Neuronal stem cell (in vitro differentiated cells): Measurements from ENCODE around the gene NEB.

Experiments
- DNase-seq: peaks from one replicate; pipeline ENCODE4 v3.0.0-alpha.2; 2013; ENCODE audit warnings: low spot score
- H2AFZ ChIP-seq: one replicate; pipeline ENCODE4 v1.6.1; 2013; ENCODE audit warnings: mild to moderate bottlenecking, low read length, inconsistent platforms
- H2AK5ac ChIP-seq: 2 replicates; pipeline ENCODE4 v1.6.1; 2013; ENCODE audit warnings: low read depth, mild to moderate bottlenecking, inconsistent platforms, low read length, moderate library complexity, mixed read lengths
- H2BK120ac ChIP-seq: 2 replicates; pipeline ENCODE4 v1.6.1; 2013; ENCODE audit warnings: low read depth, mild to moderate bottlenecking, inconsistent platforms, low read length, moderate library complexity, mixed read lengths
- H2BK12ac ChIP-seq: one replicate; pipeline ENCODE4 v1.6.1; 2013; ENCODE audit warnings: low read length, inconsistent platforms
- H2BK15ac ChIP-seq: 2 replicates; pipeline ENCODE4 v1.6.1; 2013; ENCODE audit warnings: mild to moderate bottlenecking, low read length, inconsistent platforms, mixed read lengths
- H2BK5ac ChIP-seq: one replicate; pipeline ENCODE4 v1.6.1; 2013; ENCODE audit warnings: inconsistent platforms, mild to moderate bottlenecking, low read length, moderate library complexity
- H3K14ac ChIP-seq: one replicate; pipeline ENCODE4 v1.6.1; 2013; ENCODE audit warnings: low read length, inconsistent platforms
- H3K18ac ChIP-seq: 2 replicates; pipeline ENCODE4 v1.6.1; 2013; ENCODE audit warnings: low read length, inconsistent platforms
- H3K23ac ChIP-seq: 2 replicates; pipeline ENCODE4 v1.6.1; 2013; ENCODE audit warnings: low read depth, mild to moderate bottlenecking, mixed read lengths, low read length, inconsistent platforms; ENCODE audit not compliant: poor library complexity
- H3K27ac ChIP-seq: replicated peaks from 3 replicates; pipeline ENCODE4 v1.5.1; 2013; ENCODE audit warnings: low read length, inconsistent platforms
- H3K27me3 ChIP-seq, 3 experiments: 2 replicates each; pipeline ENCODE4 v1.6.1; 2013; ENCODE audit warnings: low read length in 3 of 3, mild to moderate bottlenecking in 2 of 3, inconsistent platforms in 1 of 3, low read depth in 1 of 3, mixed read lengths in 1 of 3, moderate library complexity in 1 of 3; ENCODE audit not compliant: control insufficient read depth in 3 of 3, insufficient read depth in 3 of 3
- H3K36me3 ChIP-seq, 2 donors: replicated peaks in 1 of 2; 2 replicates each; pipeline ENCODE4 v1.6.1; 2013; ENCODE audit warnings: low read length in 2 of 2; ENCODE audit not compliant: control insufficient read depth in 2 of 2, insufficient read depth in 2 of 2
- H3K4ac ChIP-seq: 2 replicates; pipeline ENCODE4 v1.6.1; 2013; ENCODE audit warnings: inconsistent platforms, mild to moderate bottlenecking, low read length, moderate library complexity
- H3K4me1 ChIP-seq, 2 donors: 1 replicate in 1 of 2; 2 replicates in 1 of 2; pipeline ENCODE4 v1.6.1; 2013; ENCODE audit warnings: low read length in 2 of 2, low read depth in 1 of 2; ENCODE audit not compliant: control insufficient read depth in 2 of 2, insufficient read depth in 1 of 2
- H3K4me2 ChIP-seq: one replicate; pipeline ENCODE4 v1.6.1; 2013; ENCODE audit warnings: mild to moderate bottlenecking, low read length, inconsistent platforms; ENCODE audit not compliant: insufficient read depth, poor library complexity, severe bottlenecking
- H3K4me3 ChIP-seq, 2 donors: 2 replicates each; pipeline ENCODE4 v1.5.1; 2013; ENCODE audit warnings: low read length in 2 of 2, mild to moderate bottlenecking in 2 of 2, inconsistent platforms in 1 of 2, moderate library complexity in 1 of 2
- H3K79me1 ChIP-seq: one replicate; pipeline ENCODE4 v1.6.1; 2013; ENCODE audit warnings: low read depth, mild to moderate bottlenecking, inconsistent platforms, low read length, moderate library complexity
- H3K9ac ChIP-seq: one replicate; pipeline ENCODE4 v1.6.1; 2013; ENCODE audit warnings: mild to moderate bottlenecking, low read depth, low read length, inconsistent platforms; ENCODE audit not compliant: poor library complexity
- H3K9me3 ChIP-seq, 2 donors: replicated peaks in 1 of 2; 2 replicates each; pipeline versions ENCODE3 to v1.6.1; 2013; ENCODE audit warnings: low read length in 2 of 2, mild to moderate bottlenecking in 2 of 2, inconsistent platforms in 1 of 2, low read depth in 1 of 2, mixed read lengths in 1 of 2, moderate library complexity in 1 of 2; ENCODE audit not compliant: control insufficient read depth in 2 of 2, insufficient read depth in 1 of 2
- H4K8ac ChIP-seq: one replicate; pipeline ENCODE4 v1.6.1; 2013; ENCODE audit warnings: low read depth, mild to moderate bottlenecking, inconsistent platforms, low read length, moderate library complexity
- H4K91ac ChIP-seq: one replicate; pipeline ENCODE4 v1.6.1; 2013; ENCODE audit warnings: low read length, low read depth, mild to moderate bottlenecking, inconsistent platforms; ENCODE audit not compliant: poor library complexity
- WGBS, 2 donors: extraction: QIAGEN DNeasy Blood & Tissue Kit; methylation state at CpG; one replicate each; pipeline ENCODE4 v1.1.7; 2013; ENCODE audit warnings: missing lambda C conversion rate in 2 of 2, mixed read lengths in 1 of 2; ENCODE audit not compliant: insufficient read length in 2 of 2, insufficient replicate concordance in 1 of 2; ENCODE audit errors: extremely low coverage in 2 of 2; 5-methylcytosine and 5-hydroxymethylcytosine counted together

Gene NEB

DNA sequence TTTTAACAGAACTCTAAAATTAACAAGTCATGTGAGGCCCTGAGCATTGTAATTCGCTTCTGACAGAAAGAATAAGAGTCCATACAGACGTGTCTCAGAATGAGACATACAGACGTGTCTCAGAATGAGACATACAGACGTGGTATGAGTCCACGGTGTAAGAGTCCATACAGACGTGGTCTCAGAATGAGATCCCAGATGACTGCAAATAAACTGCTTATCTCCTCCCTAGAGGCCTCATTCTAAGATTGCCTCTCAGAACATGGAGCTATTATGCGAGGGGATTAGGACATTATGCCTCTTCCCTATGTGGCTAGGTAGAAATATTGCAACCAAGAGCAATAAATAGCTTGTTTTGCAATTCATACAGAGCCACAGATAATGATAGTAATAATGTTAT lies 63.9 kb downstream of the NEB start:
- Histone ChIP-seq H2AK5ac (no peak overlapping the region), H2BK5ac (no peak overlapping the region), H3K4me2 (no peak overlapping the region), H3K9me3 (no peaks in the 10 kb centered on the region), H3K36me3 (no peaks in the 10 kb centered on the region), H4K8ac (no peak overlapping the region), H2BK12ac (no peak overlapping the region), H3K4ac (no peak overlapping the region), H3K18ac (no peak overlapping the region), H3K14ac (no peak overlapping the region), H3K4me3 (no peak overlapping the region), H2BK120ac (no peak overlapping the region), H2BK15ac (no peak overlapping the region), H3K27ac (no peak overlapping the region), H3K79me1 (no peaks in the 10 kb centered on the region), H3K23ac (no peak overlapping the region), H3K4me1 (peaks cover 0 to 7% of the 10 kb centered on the region in 2 donors), H2AFZ (no peak overlapping the region), H3K27me3 (no peaks in the 10 kb centered on the region), H3K9ac (no peak overlapping the region), H4K91ac (no peak overlapping the region)
- no CpG with 5 or more reads among the region's 7 CpGs for WGBS, 2 donors
- DNase-seq: no peak

- peaks cover 0 to 7% of the 10 kb centered on the region in 2 donors for H3K4me1 ChIP-seq
- H3K4ac ChIP-seq: no peak overlapping the region
- WGBS, 2 donors: no CpG with 5 or more reads among the region's 6 CpGs
- H3K9ac ChIP-seq: no peak overlapping the region
- H3K79me1 ChIP-seq: no peaks in the 10 kb centered on the region
- no peak overlapping the region for H2AFZ ChIP-seq
- H3K27ac ChIP-seq: no peak overlapping the region
- no peaks in the 10 kb centered on the region for H3K9me3 ChIP-seq
- no peak overlapping the region for H3K4me3 ChIP-seq
- H3K36me3 ChIP-seq: no peaks in the 10 kb centered on the region
- H2AK5ac ChIP-seq: no peak overlapping the region
- H3K18ac ChIP-seq: no peak overlapping the region
- no peak overlapping the region for H3K14ac ChIP-seq
- no peak overlapping the region for H4K8ac ChIP-seq
- no peak overlapping the region for H4K91ac ChIP-seq
- no peak overlapping the region for H2BK15ac ChIP-seq
- H2BK5ac ChIP-seq: no peak overlapping the region
- no peaks in the 10 kb centered on the region for H3K27me3 ChIP-seq
- no peak overlapping the region for H2BK12ac ChIP-seq
- no peak overlapping the region for H2BK120ac ChIP-seq
- DNase-seq: no peak
- H3K23ac ChIP-seq: no peak overlapping the region
- H3K4me2 ChIP-seq: no peak overlapping the region
Observed at GRCh38 chr2:151669585-151670081, 64.6 kb downstream of the NEB start.

DNA sequence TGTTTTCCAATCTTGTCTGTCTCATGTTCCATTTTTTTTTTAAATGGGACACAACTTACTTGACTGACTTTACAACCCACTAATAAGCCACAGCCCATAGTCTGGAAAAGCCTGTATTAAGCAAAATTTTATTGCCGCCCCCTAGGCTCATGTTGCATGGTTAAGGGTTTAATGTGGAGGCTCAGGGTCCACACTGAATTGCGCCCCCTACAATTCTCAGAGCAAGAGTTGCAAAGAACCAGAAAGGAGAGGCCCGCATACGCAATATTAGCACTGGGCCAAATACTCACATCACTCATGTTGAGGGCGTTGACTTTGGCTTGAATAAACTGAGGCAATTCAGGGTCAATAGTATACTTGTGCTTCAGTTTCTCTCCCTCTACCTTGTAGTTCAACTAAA lies 65.5 kb downstream of the NEB start:
- Histone ChIP-seq H4K8ac (no peak overlapping the region), H3K27me3 (no peaks in the 10 kb centered on the region), H3K4ac (no peak overlapping the region), H3K79me1 (no peaks in the 10 kb centered on the region), H3K14ac (no peak overlapping the region), H3K9ac (no peak overlapping the region), H3K27ac (no peak overlapping the region), H2BK120ac (no peak overlapping the region), H3K36me3 (no peaks in the 10 kb centered on the region), H3K9me3 (no peaks in the 10 kb centered on the region), H2BK15ac (no peak overlapping the region), H2AFZ (no peak overlapping the region), H2BK12ac (no peak overlapping the region), H3K18ac (no peak overlapping the region), H3K4me3 (no peak overlapping the region), H3K4me2 (no peak overlapping the region), H3K23ac (no peak overlapping the region), H2BK5ac (no peak overlapping the region), H2AK5ac (no peak overlapping the region), H3K4me1 (peaks cover 0 to 7% of the 10 kb centered on the region in 2 donors), H4K91ac (no peak overlapping the region)
- no CpG with 5 or more reads among the region's 5 CpGs for WGBS, 2 donors
- no peak for DNase-seq

- H2AFZ ChIP-seq: no peak overlapping the region
- no peaks in the 10 kb centered on the region for H3K79me1 ChIP-seq
- no peak overlapping the region for H3K4me3 ChIP-seq
- H3K18ac ChIP-seq: no peak overlapping the region
- no peak overlapping the region for H3K4ac ChIP-seq
- H3K4me2 ChIP-seq: no peak overlapping the region
- H2BK120ac ChIP-seq: no peak overlapping the region
- peaks cover 0 to 4% (median 0%) of the 10 kb centered on the region in 3 experiments for H3K27me3 ChIP-seq
- H4K8ac ChIP-seq: no peak overlapping the region
- no peak overlapping the region for H2AK5ac ChIP-seq
- DNase-seq: no peak
- no peak overlapping the region for H3K9ac ChIP-seq
- no peak overlapping the region for H3K27ac ChIP-seq
- H3K36me3 ChIP-seq: no peaks in the 10 kb centered on the region
- WGBS, 2 donors: no CpG with 5 or more reads among the region's 3 CpGs
- H2BK15ac ChIP-seq: no peak overlapping the region
- no peak overlapping the region for H2BK12ac ChIP-seq
- H3K14ac ChIP-seq: no peak overlapping the region
- H3K9me3 ChIP-seq: no peaks in the 10 kb centered on the region
- no peak overlapping the region for H2BK5ac ChIP-seq
- no peak overlapping the region for H4K91ac ChIP-seq
- H3K4me1 ChIP-seq: peaks cover 0 to 7% of the 10 kb centered on the region in 2 donors
- H3K23ac ChIP-seq: no peak overlapping the region
Observed at GRCh38 chr2:151665959-151666358, 68.3 kb downstream of the NEB start.
